SK-N-MC (cell line): ENCODE results near the gene KCTD10.

Experiments used
- EZH2 ChIP-seq: fragments of 200-600 bp; sonication (generic); IDR thresholded peaks from one replicate; pipeline ENCODE4 v1.6.1; 2017; ENCODE audit warnings: antibody characterized with exemption
- FOXP2 ChIP-seq: optimal IDR thresholded peaks from 2 replicates; pipeline ENCODE3; 2011; ENCODE audit warnings: mild to moderate bottlenecking, moderate library complexity; ENCODE audit not compliant: insufficient read depth; ENCODE audit errors: extremely low read length, control extremely low read depth
- POLR2AphosphoS5 ChIP-seq: IDR thresholded peaks from 2 replicates; pipeline ENCODE4 v1.6.1; 2012; ENCODE audit warnings: mild to moderate bottlenecking, low read depth, low read length, borderline replicate concordance

DNA sequence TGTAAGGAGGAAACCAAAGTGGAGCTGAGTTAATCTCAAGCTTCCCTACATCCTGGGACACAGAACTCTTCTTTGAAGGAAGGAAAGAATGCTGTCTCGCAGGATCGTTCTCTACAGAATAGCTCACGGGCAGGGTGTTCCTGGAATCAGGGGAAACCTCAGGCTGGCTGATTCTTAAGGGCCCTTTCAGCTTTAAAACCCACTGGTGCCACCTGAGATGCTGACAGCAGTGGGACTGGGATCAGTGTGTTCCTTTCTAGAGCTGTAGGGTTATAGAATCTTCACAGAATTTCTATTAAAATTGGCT is 48.1 kb upstream of the KCTD10 start:
- TF ChIP-seq POLR2AphosphoS5 (no peak), EZH2 (no peak), FOXP2 (no peak)
